Parathyroid adenoma (tissue), 2 donors: Measurements from ENCODE around the gene ALPI.
"Not testable (repeated sequence)": the region's sequence is repeated elsewhere in the genome, so short reads cannot be mapped to it uniquely, and the experiment has no call there.

ENCODE experiments used
- H2AFZ ChIP-seq: fragments of 300-600 bp; sonication (generic); one replicate; pipeline ENCODE4 v1.7.0; 2017; ENCODE audit warnings: antibody characterized with exemption, mild to moderate bottlenecking
- H3K27ac ChIP-seq: fragments of 300-600 bp; sonication (generic); one replicate; pipeline ENCODE4 v1.7.0; 2017
- H3K27me3 ChIP-seq: fragments of 300-600 bp; sonication (generic); one replicate; pipeline ENCODE4 v1.7.0; 2017; ENCODE audit warnings: low read length; ENCODE audit not compliant: control insufficient read depth, insufficient read depth
- H3K36me3 ChIP-seq: fragments of 300-600 bp; sonication (generic); one replicate; pipeline ENCODE4 v1.7.0; 2017; ENCODE audit warnings: low read length; ENCODE audit not compliant: control insufficient read depth, insufficient read depth
- H3K4me1 ChIP-seq: fragments of 300-600 bp; sonication (generic); one replicate; pipeline ENCODE4 v1.7.0; 2017; ENCODE audit warnings: control low read depth
- H3K4me2 ChIP-seq: fragments of 300-600 bp; sonication (generic); one replicate; pipeline ENCODE4 v1.7.0; 2017; ENCODE audit warnings: low read length
- H3K4me3 ChIP-seq: fragments of 300-600 bp; sonication (generic); one replicate; pipeline ENCODE4 v1.7.0; 2017; ENCODE audit warnings: low read depth, low read length
- H3K79me2 ChIP-seq: fragments of 300-600 bp; sonication (generic); one replicate; pipeline ENCODE4 v1.7.0; 2017; ENCODE audit warnings: control low read depth
- H3K9ac ChIP-seq: fragments of 300-600 bp; sonication (generic); one replicate; pipeline ENCODE4 v1.7.0; 2017; ENCODE audit warnings: mild to moderate bottlenecking
- H3K9me3 ChIP-seq: fragments of 300-600 bp; sonication (generic); one replicate; pipeline ENCODE4 v1.7.0; 2017; ENCODE audit warnings: low read length; ENCODE audit not compliant: control insufficient read depth
- TF ChIP-seq, protein P1 (sequence below): fragments of 300-600 bp; sonication (generic); IDR thresholded peaks from one replicate; pipeline ENCODE4 v1.7.0; 2017; ENCODE audit warnings: antibody characterized with exemption, mild to moderate bottlenecking
- donor health status: primary hyperparathyroidism.

ALPI gene

GRCh38 chr2:232421189-232421785 lies 34.7 kb upstream of the ALPI start:
- H3K9ac ChIP-seq = no peak overlapping the region
- peak overlapping the region; percentile 93 for H3K4me2 ChIP-seq
- no peaks in the 10 kb centered on the region for H3K9me3 ChIP-seq
- no peaks in the 10 kb centered on the region for H3K36me3 ChIP-seq
- no peaks in the 10 kb centered on the region for H3K79me2 ChIP-seq
- H3K27ac ChIP-seq = peak overlapping the region; percentile 13
- H3K4me3 ChIP-seq = peak overlapping the region; percentile 47
- TF ChIP-seq, protein P1, sequence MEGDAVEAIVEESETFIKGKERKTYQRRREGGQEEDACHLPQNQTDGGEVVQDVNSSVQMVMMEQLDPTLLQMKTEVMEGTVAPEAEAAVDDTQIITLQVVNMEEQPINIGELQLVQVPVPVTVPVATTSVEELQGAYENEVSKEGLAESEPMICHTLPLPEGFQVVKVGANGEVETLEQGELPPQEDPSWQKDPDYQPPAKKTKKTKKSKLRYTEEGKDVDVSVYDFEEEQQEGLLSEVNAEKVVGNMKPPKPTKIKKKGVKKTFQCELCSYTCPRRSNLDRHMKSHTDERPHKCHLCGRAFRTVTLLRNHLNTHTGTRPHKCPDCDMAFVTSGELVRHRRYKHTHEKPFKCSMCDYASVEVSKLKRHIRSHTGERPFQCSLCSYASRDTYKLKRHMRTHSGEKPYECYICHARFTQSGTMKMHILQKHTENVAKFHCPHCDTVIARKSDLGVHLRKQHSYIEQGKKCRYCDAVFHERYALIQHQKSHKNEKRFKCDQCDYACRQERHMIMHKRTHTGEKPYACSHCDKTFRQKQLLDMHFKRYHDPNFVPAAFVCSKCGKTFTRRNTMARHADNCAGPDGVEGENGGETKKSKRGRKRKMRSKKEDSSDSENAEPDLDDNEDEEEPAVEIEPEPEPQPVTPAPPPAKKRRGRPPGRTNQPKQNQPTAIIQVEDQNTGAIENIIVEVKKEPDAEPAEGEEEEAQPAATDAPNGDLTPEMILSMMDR = no peak
- H2AFZ ChIP-seq = peak overlapping the region; percentile 94
- H3K27me3 ChIP-seq = no peaks in the 10 kb centered on the region
- peaks cover 11% of the 10 kb centered on the region for H3K4me1 ChIP-seq

DNA sequence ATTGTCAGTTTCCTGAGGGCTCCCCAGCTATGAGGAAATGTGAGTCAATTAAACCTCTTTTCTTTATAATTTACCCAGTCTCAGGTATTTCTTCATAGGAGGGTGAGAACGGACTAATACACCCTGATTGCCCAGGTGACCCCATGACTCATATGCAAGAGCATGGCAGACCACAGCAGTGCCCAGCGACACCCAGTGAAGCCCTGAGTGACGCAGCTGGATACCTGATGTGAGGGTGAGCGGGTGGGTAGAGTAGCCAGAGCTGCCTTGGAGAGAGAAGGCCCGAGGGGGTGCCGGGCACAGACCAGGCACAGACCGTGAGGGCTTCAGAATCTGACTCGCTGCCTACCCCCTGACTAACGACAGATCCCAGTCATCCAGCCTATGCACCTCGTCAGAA lies 33.9 kb upstream of the ALPI start:
- peaks cover 11% of the 10 kb centered on the region for H3K4me1 ChIP-seq
- H3K9me3 ChIP-seq = no peaks in the 10 kb centered on the region
- H3K27me3 ChIP-seq = no peaks in the 10 kb centered on the region
- no peak overlapping the region for H3K27ac ChIP-seq
- no peak overlapping the region for H3K4me2 ChIP-seq
- no peaks in the 10 kb centered on the region for H3K79me2 ChIP-seq
- H3K4me3 ChIP-seq = no peak overlapping the region
- no peaks in the 10 kb centered on the region for H3K36me3 ChIP-seq
- no peak overlapping the region for H2AFZ ChIP-seq
- TF ChIP-seq, protein P1 = no peak
- H3K9ac ChIP-seq = no peak overlapping the region

DNA sequence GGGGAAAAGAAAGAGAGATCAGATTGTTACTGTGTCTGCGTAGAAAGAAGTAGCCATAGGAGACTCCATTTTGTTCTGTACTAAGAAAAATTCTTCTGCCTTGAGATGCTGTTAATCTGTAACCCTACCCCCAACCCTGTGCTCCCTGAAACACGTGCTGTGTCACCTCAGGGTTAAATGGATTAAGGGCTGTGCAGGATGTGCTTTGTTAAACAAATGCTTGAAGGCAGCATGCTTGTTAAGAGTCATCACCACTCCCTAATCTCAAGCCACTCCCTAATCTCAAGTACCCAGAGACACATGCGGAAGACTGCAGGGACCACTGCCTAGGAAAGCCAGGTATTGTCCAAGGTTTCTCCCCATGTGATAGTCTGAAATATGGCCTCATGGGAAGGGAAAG lies 33.0 kb upstream of the ALPI start:
- H3K79me2 ChIP-seq, H3K27ac ChIP-seq, H3K9me3 ChIP-seq, H3K27me3 ChIP-seq, H3K36me3 ChIP-seq, H3K9ac ChIP-seq, H2AFZ ChIP-seq, H3K4me2 ChIP-seq, H3K4me3 ChIP-seq: not testable (repeated sequence)
- H3K4me1 ChIP-seq = peaks cover 11% of the 10 kb centered on the region

- H3K27me3 ChIP-seq = not testable (repeated sequence)
- H3K4me1 ChIP-seq = peaks cover 11% of the 10 kb centered on the region
Measured at GRCh38 chr2:232423407-232423806, 32.5 kb upstream of the ALPI start.

GRCh38 chr2:232431705-232432590 lies 24.0 kb upstream of the ALPI start:
- Histone ChIP-seq H3K79me2 (no peaks in the 10 kb centered on the region), H3K9me3 (no peaks in the 10 kb centered on the region), H3K4me1 (no peaks in the 10 kb centered on the region), H3K9ac (no peak overlapping the region), H2AFZ (no peak overlapping the region), H3K27ac (no peak overlapping the region), H3K36me3 (no peaks in the 10 kb centered on the region), H3K4me2 (no peak overlapping the region), H3K4me3 (no peak overlapping the region), H3K27me3 (no peaks in the 10 kb centered on the region)
- TF ChIP-seq, protein P1 = no peak

More at GRCh38 chr2:232423407-232423806, 32.5 kb upstream of the ALPI start:
- not testable (repeated sequence) for H3K27ac ChIP-seq, H3K9me3 ChIP-seq, H3K36me3 ChIP-seq, H3K4me2 ChIP-seq, H3K4me3 ChIP-seq, H3K9ac ChIP-seq, H2AFZ ChIP-seq, H3K79me2 ChIP-seq
